GM21576 (cell line): ENCODE measurements around the gene LSS.
"Not testable (repeated sequence)": the region's sequence is repeated elsewhere in the genome, so short reads cannot be mapped to it uniquely, and the experiment has no call there.

Experiments
- ATAC-seq: cut with Tn5 transposase; IDR thresholded peaks from one replicate; pipeline ENCODE4 v1.9.1; 2021; ENCODE audit warnings: mild to moderate bottlenecking, moderate library complexity; ENCODE audit not compliant: unreplicated experiment

Gene LSS

DNA sequence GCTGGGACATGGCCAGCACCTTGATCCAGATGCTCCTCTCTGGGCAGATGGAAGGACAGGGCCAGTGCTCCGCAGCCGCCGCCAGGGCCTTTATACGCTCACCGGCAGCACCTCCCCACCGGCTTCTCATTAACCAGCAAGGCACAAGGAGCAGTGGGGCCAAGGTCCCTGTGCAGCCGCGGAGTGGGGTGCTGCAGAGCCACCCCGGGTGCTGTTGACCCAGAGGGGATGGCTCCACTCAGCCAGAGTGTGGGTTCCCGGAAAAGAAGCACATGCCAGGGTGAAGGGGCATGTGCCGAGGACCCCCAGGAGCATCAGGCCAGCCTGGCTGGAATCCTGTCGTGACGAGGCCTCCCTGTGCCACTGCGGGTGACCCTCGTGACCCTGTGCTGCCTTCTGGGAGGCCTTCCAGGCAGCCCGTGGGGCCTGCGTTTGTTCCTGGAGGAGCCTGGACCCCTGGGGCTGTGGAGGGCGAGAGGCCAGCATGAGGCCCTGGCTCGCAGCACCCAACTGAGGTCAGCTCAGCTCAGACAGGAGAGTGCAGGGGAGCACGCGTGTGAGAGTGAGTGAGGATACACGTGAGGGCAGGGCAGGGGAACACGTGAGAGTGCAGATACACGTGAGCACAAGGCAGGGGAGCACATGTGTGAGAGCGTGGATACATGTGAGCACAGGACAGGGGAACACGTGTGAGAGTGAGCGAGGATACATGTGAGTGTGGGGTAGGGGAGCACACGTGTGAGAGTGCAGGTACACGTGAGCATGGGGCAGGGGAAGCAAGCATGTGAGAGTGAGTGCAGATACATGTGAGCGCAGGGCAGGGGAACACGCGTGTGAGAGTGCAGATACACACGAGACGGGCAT is 72.8 kb downstream of the LSS start, which contains the start of gene FTCD:
FTCD (minus strand) TSS at position 66 of the 864 bp plus-strand sequence; CDS start at position 10, 56 bp downstream.
- no peak for ATAC-seq

DNA sequence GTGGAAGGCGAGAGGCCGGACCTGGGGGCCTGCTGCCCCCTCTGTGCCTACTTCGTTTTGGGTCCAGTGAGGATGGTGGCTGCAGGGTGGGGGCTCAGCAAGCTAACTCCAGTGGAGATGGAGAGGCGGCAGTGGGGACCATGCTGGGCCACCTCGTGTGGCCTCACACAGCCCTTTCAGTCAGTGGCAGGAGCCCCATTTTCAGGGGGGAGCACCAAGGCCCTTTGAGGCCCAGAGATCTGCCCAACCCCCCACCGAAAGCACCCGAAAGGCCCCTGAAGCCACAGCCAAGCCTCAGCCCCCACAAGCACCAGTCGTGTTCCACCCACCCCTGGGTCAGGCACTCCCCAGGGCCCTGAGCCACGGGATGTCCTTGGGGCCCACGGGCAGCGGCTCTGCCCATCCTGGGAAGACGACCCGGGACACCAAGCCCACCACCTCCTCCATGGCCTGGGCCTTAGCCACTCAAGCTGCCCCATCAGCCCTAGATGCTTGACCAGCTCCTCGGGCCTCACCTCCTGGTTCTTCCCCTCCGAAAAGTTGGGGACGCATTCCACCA is 73.5 kb downstream of the LSS start:
- no peak for ATAC-seq

DNA sequence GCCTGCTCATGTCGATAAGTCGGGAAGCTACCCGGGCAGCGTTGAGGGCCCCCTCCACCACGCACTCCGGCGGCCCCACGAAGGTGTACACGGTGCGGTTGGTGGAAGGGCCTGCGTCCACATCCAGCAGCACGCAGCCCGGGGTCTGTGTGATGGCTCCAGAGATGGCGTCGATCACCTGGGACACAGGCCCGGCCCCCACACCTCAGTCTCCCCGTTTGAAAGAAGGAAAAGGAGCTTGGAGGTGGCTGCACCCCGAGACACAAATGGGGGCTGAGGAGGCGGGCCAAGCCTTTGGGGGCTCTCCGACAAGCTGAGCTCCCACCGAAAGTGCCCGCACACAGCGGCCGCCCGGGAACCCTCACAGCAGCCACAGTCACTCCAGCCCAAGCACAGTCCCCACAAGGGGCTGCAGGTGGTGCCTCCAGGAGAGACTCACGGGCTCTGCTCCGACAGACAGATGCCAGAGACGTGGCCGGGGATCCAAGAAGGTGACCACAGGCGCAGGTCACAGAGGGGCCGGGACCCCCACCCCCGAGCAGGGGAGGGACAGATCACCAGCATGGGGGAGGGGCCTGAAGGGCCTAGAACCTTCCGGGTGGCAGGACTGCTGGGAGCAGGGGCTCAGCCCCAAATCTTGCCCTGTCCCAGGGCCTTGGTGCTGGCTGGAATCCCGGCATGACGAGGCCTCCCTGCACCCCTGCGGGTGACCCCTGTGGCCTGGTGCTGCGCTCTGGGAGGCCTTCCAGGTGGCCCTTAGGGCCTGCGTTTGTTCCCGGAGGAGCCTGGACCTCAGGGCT is 74.2 kb downstream of the LSS start:
- no peak for ATAC-seq

DNA sequence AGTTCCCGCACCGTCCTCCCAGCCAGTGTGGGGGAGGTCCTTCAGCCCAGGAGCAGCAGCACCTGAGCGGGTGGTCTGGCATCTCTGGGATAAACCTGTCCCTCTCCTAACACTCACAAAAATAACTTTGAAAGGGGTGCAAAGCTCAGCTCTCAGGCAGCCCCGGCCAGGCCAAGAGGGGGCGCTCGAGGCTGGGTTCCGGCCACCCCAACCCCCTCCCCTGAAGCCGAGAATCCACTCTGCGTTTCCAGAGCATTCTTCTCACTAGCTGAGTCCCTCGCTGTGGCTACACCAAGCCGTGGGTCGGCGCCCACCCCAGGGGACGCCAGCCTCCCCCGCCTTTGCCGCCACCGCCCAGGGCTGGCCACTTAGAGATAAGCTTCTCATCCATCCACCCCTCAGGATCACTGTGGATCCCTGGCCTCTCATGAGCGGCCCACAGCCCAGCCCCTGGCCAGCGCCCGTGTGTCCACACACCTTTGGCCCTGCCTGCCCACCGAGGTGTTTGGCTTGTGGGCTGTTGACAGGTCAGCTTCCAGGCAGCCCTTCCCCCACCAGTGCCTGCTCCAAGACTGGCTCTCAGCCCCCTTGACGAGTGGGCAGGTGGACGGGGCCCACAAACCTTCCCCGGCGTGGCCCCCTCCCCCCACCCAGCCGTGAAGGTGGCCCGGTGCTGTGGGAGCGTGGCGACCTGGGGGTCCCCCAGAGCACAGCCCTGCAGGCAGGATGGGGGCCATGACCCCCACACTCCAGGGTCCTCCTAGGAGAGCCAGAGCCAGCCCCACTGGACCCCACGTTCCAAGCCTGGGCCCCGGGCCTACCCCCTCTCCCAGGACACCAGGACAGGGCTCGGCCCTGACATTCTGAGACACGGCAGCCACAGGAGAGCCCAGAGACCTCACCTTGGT is 75.1 kb downstream of the LSS start:
- no peak for ATAC-seq

DNA sequence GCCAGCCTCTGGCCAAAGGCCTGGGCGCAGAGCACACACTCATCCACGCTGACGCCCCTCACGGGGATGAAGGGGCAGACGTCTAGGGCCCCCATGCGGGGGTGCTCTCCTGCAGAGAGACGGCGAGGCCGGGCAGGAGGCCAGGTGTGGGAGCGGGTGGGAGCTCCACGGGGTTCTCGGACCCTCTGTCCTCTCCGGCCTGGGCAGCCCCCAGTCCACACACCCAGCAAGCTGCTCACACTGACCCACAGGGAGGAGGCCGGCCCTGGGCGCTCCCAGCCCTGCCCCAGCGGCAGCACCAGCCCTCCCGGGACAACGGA is 75.7 kb downstream of the LSS start:
- no peak for ATAC-seq

DNA sequence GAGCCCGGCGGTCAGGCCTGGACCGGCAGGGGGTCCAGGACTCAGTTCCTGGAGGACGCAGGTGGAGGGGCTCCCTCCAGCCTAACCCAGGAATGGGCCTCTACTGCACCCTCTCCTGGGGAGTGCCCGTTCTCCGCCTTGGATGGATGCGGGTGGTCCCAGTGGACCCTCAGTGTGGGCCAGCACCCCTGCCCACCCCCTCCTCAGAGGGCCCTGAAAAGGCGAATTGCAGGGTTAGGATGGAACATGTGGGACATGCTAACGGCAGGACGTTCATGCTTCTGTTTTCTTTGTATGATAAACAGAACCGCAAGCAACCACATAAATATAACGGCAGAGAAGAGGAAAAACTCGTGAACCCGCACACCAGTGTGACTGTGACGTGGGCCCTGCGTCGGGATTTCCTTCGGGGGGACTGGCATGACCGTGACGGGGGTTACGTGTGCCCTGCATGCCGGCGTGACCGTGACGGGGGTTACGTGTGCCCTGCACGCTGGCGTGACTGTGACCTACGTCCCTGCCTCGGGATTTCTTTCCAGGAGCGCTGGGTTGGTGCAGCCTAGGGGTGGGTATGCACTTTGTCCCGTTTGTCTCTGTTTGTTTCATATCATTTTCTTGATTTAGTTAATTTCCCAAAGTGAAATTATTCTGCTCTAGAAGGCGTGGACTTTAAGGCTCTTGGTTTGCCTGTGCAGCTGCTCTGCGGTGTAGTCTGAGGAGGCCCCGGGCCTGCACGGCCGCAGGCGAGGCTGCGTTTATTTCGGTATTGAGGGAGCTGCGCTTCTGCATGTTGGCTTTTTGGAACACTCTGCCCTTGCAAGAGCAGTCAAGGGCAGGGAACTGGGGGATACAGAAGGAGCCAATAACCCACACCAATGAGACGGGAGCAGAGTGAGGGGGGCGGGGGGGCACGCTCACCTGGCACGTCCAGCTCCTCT is 76.3 kb downstream of the LSS start:
- no peak for ATAC-seq

DNA sequence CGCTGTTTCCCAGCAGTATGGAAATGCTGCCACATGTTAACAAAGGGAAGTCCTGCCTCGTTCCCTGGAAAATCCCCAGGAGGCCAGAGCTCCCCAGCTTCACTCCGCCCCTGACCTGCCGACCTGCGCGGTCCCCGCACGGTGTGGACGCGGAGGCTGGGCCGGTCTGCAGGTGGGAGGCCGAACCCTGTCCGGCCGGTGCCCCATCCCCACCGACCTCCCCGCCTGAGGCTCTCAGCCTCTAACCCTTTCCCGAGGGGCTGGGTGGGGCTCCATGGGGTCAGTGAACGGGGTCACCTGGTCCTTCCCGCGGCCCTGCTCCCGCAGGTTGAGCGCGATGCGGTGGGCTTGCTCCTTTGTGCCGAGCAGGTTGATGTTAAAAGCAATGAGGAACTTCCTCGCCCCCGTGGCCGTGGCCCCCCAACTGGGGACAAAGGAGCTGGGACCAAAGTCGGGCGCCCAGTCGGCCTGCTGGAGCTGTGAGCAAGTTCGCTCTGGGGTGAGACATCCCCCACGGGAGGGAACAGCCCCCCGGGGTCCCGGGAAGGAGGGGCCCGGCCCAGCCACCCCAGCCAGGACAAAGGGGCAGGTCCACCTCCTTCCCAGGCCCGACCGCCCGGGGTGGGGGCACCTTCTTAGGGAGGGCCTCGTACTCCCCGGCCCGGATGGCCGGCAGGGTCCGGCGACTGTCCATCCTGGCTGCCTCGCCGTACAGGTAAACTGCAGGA is 77.1 kb downstream of the LSS start:
- ATAC-seq: no peak

DNA sequence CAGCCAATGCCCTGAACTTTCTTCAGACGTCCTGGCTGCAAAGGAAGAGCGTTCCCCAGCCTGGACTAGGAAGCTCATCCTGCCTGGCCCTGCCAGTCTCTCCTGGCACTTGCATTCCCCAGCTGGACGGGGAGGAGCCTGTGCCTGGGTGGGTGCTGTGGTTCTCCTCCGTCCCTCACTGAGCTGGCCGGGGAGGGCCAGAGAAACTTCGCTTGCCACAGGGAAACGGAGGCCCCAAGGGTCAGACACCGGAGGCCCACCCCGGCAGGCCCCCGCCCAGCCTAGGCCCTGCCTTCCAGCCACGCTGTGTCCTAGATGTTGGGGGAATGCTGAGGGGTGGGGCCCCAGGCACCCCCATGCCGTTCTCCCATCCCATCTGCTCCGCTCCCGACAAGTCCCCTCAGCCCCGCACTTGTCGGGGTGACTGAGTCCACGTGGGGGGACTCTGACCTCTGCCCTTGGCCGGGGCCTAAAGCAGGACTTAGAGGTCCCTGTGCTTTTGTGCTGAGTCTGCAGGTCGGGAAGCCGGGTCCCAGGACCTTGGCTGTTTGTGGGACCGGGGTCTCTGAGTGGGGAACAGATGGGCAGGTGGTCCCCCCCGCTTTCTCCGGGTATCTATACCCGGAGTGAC is 78.0 kb downstream of the LSS start:
- ATAC-seq: no peak

DNA sequence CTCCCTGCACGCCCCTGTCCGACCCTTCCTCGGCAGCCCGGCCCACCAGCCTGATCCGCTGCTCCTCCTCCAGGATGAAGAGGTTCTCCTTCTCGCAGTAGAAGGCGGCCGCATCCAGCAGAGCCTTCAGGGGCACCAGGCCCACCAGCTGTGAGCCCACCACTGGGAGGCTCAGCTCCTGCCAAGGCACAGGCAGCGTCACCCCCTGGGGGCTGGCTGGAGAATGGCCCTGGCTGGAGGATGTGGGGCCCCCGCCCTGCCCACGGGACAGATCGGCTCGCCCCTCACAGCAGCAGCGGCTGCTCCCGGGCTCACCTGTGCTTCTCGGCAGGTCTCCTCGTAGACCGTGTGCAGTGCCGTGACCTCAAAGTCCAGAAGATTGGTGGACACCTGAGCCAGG is 78.5 kb downstream of the LSS start:
- no peak for ATAC-seq

DNA sequence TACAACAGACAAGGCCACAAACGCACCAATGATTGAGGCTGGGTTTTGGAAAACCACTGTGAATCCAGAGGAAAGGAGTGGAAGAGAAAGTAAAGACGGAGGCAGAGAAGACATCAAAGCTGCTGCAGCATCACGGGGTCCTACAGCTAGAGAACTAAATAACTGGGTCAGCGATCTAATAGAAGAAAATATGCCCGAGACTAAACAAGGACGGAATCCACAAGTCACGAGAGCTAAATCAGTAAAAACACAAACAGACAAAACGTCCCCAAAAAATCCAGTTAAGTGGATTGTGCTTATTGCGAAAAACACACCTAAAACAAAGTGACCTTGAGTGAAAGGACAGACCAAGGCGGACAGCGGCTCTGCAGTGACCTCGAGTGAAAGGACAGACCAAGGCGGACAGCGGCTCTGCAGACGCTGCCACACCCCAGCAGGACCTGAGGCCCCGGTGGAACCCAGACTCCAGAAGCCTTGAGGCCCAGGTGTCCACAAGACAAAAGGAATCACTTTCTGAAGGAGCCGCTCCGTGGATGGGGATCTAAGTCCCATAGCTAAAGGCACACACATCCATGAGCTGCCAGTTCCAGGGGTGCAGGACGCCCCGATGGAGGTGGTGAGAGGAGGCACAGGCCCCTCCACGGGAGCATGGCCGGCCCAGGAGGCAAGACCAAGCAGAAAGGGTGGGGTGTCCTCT is 79.2 kb downstream of the LSS start:
- ATAC-seq: no peak

DNA sequence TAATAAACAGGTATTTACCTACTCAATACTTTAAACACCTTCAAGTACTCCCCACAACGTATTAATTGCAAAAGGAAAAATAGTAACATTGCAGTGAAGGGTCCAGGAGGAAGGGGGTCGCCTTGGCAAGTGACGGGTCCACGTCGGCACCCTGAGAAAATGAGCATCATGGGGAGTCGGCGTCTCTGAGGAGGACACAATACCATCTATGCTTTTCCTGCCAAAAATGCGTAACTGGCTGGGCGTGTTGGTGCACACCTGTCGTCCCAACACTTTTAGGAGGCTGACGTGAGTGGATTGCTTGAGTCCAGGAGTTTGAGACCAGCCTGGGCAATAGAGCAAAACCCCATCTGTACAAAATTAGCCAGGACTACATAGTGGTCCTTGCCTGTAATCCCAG is 80.5 kb downstream of the LSS start:
- no peak for ATAC-seq

DNA sequence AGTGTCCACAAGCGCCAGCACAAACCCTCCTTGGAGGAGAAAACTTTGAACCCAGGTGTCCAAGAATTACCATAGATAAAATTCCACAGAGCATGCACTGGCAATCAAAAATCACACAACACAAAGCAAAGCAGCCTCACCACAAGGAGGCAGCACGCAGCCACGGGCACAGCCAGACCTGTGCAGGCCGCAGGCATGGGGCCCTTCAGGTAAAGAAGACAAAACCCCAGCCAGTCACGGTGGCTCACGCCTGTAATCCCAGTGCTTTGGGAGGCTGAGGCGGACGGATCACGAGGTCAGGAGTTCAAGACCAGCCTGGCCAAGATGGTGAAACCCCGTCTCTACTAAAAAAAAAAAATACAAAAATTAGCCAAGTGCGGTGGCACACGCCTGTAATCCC is 81.1 kb downstream of the LSS start:
- not testable (repeated sequence) for ATAC-seq

DNA sequence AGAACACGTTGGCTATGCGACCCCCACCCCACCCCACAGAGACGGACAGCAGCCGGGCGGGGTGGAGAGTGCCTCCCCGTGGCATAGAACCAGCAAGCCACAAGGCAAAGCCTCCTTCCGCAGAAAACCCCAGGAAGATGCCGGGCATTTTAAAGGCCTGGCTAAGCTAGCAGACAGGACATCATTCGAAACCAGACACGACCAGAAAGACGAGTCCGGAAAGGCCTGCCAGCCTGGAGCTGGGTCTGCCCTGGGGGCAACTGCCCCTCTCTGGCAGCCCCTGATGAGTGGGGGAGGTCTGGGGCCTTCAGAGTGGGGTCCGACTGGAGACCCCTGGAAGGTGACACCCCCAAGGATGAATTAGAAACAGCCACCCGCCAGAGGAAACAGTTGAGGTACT is 81.7 kb downstream of the LSS start:
- ATAC-seq: no peak

DNA sequence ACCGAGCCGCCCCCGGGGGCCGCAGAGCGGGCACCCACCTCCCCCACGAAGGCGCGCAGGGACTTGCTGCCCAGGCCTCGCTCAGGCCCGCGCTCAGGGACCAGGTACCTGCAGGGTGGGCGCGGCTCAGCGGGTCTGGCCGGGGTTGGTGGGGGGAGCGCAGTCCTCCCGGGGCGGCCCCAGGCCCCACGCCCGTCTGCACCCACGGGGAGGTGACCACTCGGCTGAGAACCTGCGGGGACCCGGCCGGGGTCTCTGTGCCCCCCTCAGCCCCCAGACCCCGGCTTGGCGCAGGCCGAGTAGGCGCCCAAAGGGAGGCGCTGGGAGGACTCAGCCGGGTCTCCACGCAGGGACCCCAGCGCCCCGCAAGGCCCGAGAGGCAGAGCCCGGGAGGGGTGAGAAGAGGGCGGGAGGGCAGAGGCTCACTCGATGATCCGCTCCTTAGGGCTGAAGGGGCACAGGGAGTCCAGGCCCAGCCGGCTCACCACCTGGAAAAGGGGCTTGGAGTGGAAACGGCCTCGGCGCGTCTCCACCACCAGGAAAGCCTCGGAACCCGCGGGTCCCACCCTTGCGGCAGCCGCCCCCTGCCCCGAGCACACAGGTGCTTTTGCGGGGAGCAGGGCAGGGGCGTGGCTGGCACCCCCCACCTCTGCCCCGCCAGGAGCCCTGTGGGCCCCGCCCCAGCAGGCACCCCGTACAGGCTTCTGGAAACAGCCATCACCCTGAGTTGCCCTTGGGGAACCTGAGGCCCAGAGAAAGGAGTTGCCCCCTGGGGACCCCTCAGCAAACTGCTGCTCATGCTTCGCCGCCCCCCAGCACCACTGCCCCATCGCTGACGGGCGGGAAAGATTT is 82.5 kb downstream of the LSS start:
- ATAC-seq: no peak

DNA sequence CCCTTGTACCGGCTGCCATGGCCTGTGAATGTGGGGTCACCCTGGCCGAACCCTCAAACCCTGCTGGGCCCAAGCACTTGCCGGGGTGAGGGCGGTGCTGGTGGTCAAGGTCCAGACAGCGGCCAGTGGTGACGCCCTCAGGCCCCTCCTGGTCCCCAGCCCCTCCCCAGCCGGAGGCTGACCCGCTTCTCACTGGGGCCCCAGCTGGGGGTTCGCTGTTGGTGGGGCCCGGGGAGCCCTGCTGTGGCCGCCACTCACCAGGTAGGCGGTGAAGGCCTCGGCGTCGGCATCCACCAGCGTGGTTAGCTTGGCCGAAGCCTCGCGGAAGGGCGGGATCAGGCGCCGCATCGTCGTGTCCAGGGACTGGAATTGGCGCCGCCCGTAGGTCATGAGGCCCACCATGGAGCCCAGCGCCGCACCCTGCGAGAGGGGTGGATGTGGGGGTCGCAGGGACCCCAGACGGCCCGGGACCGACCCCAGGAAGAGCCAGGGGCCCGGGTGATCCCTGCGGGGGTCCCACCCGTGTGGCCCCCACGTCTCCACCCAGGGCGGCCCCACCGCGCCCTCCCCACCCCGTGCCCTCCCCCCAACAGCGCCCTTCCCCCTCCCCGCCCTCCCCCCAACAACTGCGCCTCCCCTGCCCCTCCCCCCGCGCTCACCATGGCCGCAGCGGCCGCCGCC is 83.3 kb downstream of the LSS start:
- ATAC-seq: no peak

DNA sequence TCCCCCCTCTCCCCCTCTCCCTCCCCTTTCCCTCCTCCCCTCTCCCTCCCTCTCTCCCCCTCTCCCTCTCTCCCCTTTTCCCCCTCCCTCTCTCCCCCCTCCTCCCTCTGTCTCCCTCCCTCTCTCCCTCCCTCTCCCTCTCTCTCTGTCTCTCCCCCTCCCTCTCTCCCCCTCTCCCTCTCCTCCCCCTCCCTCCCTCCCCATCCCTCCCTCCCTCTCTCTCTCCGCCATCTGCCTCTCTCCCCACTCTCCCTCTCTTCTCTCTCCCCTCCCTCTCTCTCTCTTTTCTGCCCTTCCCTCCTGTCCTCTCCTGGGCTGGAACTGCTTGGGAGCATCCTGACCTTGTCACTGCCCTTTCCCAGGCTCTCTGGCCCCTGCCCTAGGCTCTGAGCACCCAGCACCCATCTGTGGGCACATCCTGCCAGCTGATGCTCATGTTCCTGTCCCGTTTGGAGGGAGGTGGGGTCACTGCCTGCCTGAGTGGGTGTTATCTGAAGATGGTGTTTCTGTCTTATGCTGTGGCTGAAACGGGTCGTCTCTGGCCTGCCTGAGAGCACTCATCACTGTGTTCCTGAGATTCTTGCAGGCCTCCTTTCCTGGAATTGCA is 84.0 kb downstream of the LSS start:
- ATAC-seq: no peak
